Lower lobe of right lung (tissue), 2 donors: ENCODE measurements around the gene VEGFA. TPM values are rescaled to one million over a fixed set of nuclear protein-coding genes. Genes with fewer than 3 reads are reported as not detected.

Source experiments
- ATAC-seq, 2 donors: fragments of 200-7000 bp; cut with Tn5 transposase; one replicate each; pipeline ENCODE4 v1.9.1; 2020 to 2022; ENCODE audit warnings: mild to moderate bottlenecking in 2 of 2, moderate library complexity in 2 of 2
- DNase-seq: peaks from one replicate; pipeline ENCODE4 v3.0.0-alpha.2; 2020
- H3K27ac ChIP-seq: fragments of 200-600 bp; one replicate; pipeline ENCODE4 v1.8.0; 2022
- H3K27me3 ChIP-seq: fragments of 200-600 bp; one replicate; pipeline ENCODE4 v1.8.0; 2022; ENCODE audit warnings: low read depth
- H3K36me3 ChIP-seq: fragments of 200-600 bp; one replicate; pipeline ENCODE4 v1.8.0; 2022; ENCODE audit warnings: mild to moderate bottlenecking
- H3K4me1 ChIP-seq: fragments of 200-600 bp; one replicate; pipeline ENCODE4 v1.8.0; 2022
- H3K4me3 ChIP-seq: fragments of 200-600 bp; one replicate; pipeline ENCODE4 v1.8.0; 2022; ENCODE audit warnings: mild to moderate bottlenecking
- H3K9me3 ChIP-seq: fragments of 200-600 bp; one replicate; pipeline ENCODE4 v1.8.0; 2022
- CTCF ChIP-seq: fragments of 200-600 bp; IDR thresholded peaks from one replicate; pipeline ENCODE4 v1.8.0; 2022; ENCODE audit warnings: antibody characterized with exemption, mild to moderate bottlenecking
- intact Hi-C: fragments of 100-400 bp; cut with DNase I; formaldehyde crosslinking; loops from one replicate; pipeline ENCODE4 v1.11.0; 2022
- total RNA-seq: library from RNA; stranded (reverse); fragmentation: NEBNext Ultra II Directional; extraction: Animal tissue kit (Norgen Biotek cat#: 25700); gene quantifications from one replicate; pipeline ENCODE4 v1.2.1, GENCODE V29; 2021
- donor health status: DM: no; HTN: yes; CAD: no; lungs with severe emphysema.

VEGFA gene
- total RNA-seq, 1 donor from 2014 or later, result 196 TPM

- intact Hi-C loops, result no loop called here
- peak; percentile 96 to 97 for ATAC-seq
Observed at GRCh38 chr6:43724914-43725642, 44.9 kb upstream of the VEGFA start.

GRCh38 chr6:43725643-43726580, 44.1 kb upstream of the VEGFA start:
- H3K27me3 ChIP-seq, result no peaks in the 10 kb centered on the region
- ATAC-seq (no peak), DNase-seq (no peak)
- H3K27ac ChIP-seq, result peak overlapping the region; percentile 63
- no peak for TF ChIP-seq CTCF
- peaks cover 27% of the 10 kb centered on the region for H3K4me1 ChIP-seq
- intact Hi-C loops, result no loop called here
- no peak overlapping the region for H3K4me3 ChIP-seq
- peaks cover 15% of the 10 kb centered on the region for H3K9me3 ChIP-seq
- no peaks in the 10 kb centered on the region for H3K36me3 ChIP-seq

More at GRCh38 chr6:43724914-43725642, 44.9 kb upstream of the VEGFA start:
- H3K36me3 ChIP-seq, result no peaks in the 10 kb centered on the region
- peak overlapping the region; percentile 63 for H3K27ac ChIP-seq
- H3K27me3 ChIP-seq, result no peaks in the 10 kb centered on the region
- no peak for TF ChIP-seq CTCF
- peak; percentile 96 for DNase-seq
- peaks cover 27% of the 10 kb centered on the region for H3K4me1 ChIP-seq
- peaks cover 7% of the 10 kb centered on the region for H3K9me3 ChIP-seq
- no peak overlapping the region for H3K4me3 ChIP-seq

- Histone ChIP-seq H3K27me3 (no peaks in the 10 kb centered on the region), H3K36me3 (no peaks in the 10 kb centered on the region), H3K4me3 (no peak overlapping the region), H3K27ac (no peak overlapping the region), H3K4me1 (peaks cover 27% of the 10 kb centered on the region), H3K9me3 (peaks cover 22% of the 10 kb centered on the region)
- no peak for DNase-seq
- no peak for ATAC-seq
- intact Hi-C loops, result no loop called here
- TF ChIP-seq CTCF, result no peak
Observed at GRCh38 chr6:43727634-43728033, 42.4 kb upstream of the VEGFA start.

GRCh38 chr6:43728586-43728985, 41.4 kb upstream of the VEGFA start:
- Histone ChIP-seq H3K4me3 (no peak overlapping the region), H3K9me3 (peaks cover 22% of the 10 kb centered on the region), H3K4me1 (peaks cover 23% of the 10 kb centered on the region), H3K27me3 (no peaks in the 10 kb centered on the region), H3K27ac (no peak overlapping the region), H3K36me3 (no peaks in the 10 kb centered on the region)
- ATAC-seq, result no peak
- DNase-seq, result no peak
- no peak for TF ChIP-seq CTCF
- intact Hi-C loops, result no loop called here

GRCh38 chr6:43729537-43729936, 40.5 kb upstream of the VEGFA start:
- H3K4me1 ChIP-seq, result peaks cover 14% of the 10 kb centered on the region
- H3K36me3 ChIP-seq, result no peaks in the 10 kb centered on the region
- intact Hi-C loops, result no loop called here
- no peak overlapping the region for H3K4me3 ChIP-seq
- DNase-seq, result no peak
- peaks cover 22% of the 10 kb centered on the region for H3K9me3 ChIP-seq
- ATAC-seq, result no peak
- H3K27me3 ChIP-seq, result no peaks in the 10 kb centered on the region
- no peak for TF ChIP-seq CTCF
- H3K27ac ChIP-seq, result no peak overlapping the region
